ENCODE results near the gene RAP1B. TPM values are rescaled to one million over a fixed set of nuclear protein-coding genes. Genes with fewer than 3 reads are reported as not detected.

Gene RAP1B
- total RNA-seq, 2 experiments from 2014 or later: 256 to 261 TPM

DNA sequence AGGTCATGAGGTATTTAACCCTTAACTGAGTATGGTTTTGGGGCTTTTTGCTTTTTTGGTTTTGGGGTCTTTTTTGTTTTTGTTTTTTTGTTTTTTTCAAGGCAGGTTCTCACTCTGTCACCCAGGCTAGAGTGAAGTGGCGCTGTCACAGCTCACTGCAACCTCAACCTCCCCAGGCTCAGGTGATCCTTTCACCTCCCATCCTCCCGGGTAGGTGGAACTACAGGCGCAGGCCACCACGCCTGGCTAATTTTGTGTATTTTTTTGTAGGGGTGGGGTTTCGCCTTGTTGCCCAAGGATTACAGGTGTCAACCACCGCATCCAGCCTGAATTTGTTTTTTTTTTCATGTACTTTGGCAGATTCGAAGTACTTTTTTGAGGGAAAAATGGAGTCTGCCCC lies 19.9 kb downstream of the RAP1B start:
- H3K4me1 ChIP-seq (ENCODE audit: insufficient read depth, low read length): peaks cover 38% of the 10 kb centered on the region
- peak overlapping the region; percentile 21 for H3K4me3 Mint-ChIP-seq
- no peak overlapping the region for H3K4me3 ChIP-seq (ENCODE audit: low read length)
- H3K27me3 ChIP-seq (ENCODE audit: control insufficient read depth in 1 of 2, insufficient read depth in 2 of 2, low read length in 2 of 2): no peaks in the 10 kb centered on the region
- CTCF ChIA-PET: interaction anchor here (1.1 to 1.9 kb wide), 2 partner anchors 11 to 44 kb away, joined by 3 to 7 read pairs; no protein-coding TSS in a partner anchor
- H3K9me3 ChIP-seq (ENCODE audit: control insufficient read depth in 1 of 2, insufficient read depth in 1 of 2, low read length in 2 of 2): peaks cover 7% of the 10 kb centered on the region in 2 experiments
- peaks cover 6% of the 10 kb centered on the region for H3K9me3 Mint-ChIP-seq
- no peak for ATAC-seq (ENCODE audit: poor library complexity)
- POLR2A ChIA-PET: interaction anchor here (1.3 to 2.1 kb wide), 2 partner anchors 9 to 20 kb away, joined by 5 to 9 read pairs; partner anchors contain the start of gene RAP1B
- H3K36me3 ChIP-seq (ENCODE audit: insufficient read depth, low read length): peaks cover 39% of the 10 kb centered on the region
- no peak overlapping the region for H3K27ac ChIP-seq (ENCODE audit: low read depth in 1 of 2, low read length in 2 of 2)
- intact Hi-C loops (cut with DNase I, micrococcal nuclease): no loop called here
- H3K36me3 Mint-ChIP-seq (ENCODE audit: low read depth): peaks cover 90% of the 10 kb centered on the region
- TF ChIP-seq, protein P1, sequence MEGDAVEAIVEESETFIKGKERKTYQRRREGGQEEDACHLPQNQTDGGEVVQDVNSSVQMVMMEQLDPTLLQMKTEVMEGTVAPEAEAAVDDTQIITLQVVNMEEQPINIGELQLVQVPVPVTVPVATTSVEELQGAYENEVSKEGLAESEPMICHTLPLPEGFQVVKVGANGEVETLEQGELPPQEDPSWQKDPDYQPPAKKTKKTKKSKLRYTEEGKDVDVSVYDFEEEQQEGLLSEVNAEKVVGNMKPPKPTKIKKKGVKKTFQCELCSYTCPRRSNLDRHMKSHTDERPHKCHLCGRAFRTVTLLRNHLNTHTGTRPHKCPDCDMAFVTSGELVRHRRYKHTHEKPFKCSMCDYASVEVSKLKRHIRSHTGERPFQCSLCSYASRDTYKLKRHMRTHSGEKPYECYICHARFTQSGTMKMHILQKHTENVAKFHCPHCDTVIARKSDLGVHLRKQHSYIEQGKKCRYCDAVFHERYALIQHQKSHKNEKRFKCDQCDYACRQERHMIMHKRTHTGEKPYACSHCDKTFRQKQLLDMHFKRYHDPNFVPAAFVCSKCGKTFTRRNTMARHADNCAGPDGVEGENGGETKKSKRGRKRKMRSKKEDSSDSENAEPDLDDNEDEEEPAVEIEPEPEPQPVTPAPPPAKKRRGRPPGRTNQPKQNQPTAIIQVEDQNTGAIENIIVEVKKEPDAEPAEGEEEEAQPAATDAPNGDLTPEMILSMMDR (IDR thresholded peaks at IDR 0.05): no peak
- no peaks in the 10 kb centered on the region for H3K27me3 Mint-ChIP-seq
- no peak for DNase-seq
- peaks cover 91% of the 10 kb centered on the region for H3K4me1 Mint-ChIP-seq (ENCODE audit: low read depth)
- peak overlapping the region; percentile 57 for H3K27ac Mint-ChIP-seq

GRCh38 chr12:68631227-68631626 lies 20.5 kb downstream of the RAP1B start:
- H3K4me3 ChIP-seq (ENCODE audit: low read length): no peak overlapping the region
- Mint-ChIP-seq H3K9me3 (peaks cover 6% of the 10 kb centered on the region), H3K4me1 (ENCODE audit: low read depth) (peaks cover 93% of the 10 kb centered on the region), H3K27me3 (no peaks in the 10 kb centered on the region), H3K4me3 (peak overlapping the region; percentile 32), H3K27ac (peak overlapping the region; percentile 57), H3K36me3 (ENCODE audit: low read depth) (peaks cover 90% of the 10 kb centered on the region)
- H3K27ac ChIP-seq (ENCODE audit: low read depth in 1 of 2, low read length in 2 of 2): no peak overlapping the region
- TF ChIP-seq, protein P1 (IDR thresholded peaks at IDR 0.05): no peak
- H3K36me3 ChIP-seq (ENCODE audit: insufficient read depth, low read length): peaks cover 35% of the 10 kb centered on the region
- no peaks in the 10 kb centered on the region for H3K27me3 ChIP-seq (ENCODE audit: control insufficient read depth in 1 of 2, insufficient read depth in 2 of 2, low read length in 2 of 2)
- ChIA-PET CTCF (interaction anchor here (1.1 kb wide), 1 partner anchor 43 kb away, joined by 3 read pairs; no protein-coding TSS in a partner anchor), POLR2A (no interaction called here)
- H3K9me3 ChIP-seq (ENCODE audit: control insufficient read depth in 1 of 2, insufficient read depth in 1 of 2, low read length in 2 of 2): peaks cover 5 to 7% of the 10 kb centered on the region in 2 experiments
- ATAC-seq (ENCODE audit: poor library complexity) (no peak), DNase-seq (no peak)
- intact Hi-C loops (cut with DNase I, micrococcal nuclease): no loop called here
- peaks cover 42% of the 10 kb centered on the region for H3K4me1 ChIP-seq (ENCODE audit: insufficient read depth, low read length)

DNA sequence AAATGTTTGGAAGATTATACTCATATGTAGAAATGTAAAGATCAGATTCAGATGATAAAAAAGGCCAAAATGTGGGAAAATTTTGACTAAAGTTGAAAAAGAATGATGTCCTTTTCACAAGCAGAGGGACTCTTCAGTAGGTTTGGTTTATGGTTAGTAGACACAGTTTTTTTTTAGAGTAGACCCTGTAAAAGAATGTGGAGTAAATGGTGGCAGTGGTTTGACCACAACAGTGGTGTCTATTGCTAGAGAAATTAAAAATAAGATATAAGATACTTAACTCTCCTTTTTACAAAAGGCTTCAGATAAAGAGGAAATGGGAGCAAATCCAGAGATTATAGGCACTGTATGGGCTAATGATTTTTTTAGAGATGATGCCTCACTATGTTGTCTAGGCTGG lies 21.8 kb downstream of the RAP1B start:
- H3K4me3 ChIP-seq (ENCODE audit: low read length): no peak overlapping the region
- Mint-ChIP-seq H3K4me3 (peak overlapping the region; percentile 12), H3K27me3 (no peaks in the 10 kb centered on the region), H3K9me3 (peaks cover 3% of the 10 kb centered on the region), H3K4me1 (ENCODE audit: low read depth) (peaks cover 92% of the 10 kb centered on the region), H3K27ac (peak overlapping the region; percentile 38), H3K36me3 (ENCODE audit: low read depth) (peaks cover 81% of the 10 kb centered on the region)
- POLR2A ChIA-PET: interaction anchor here (0.8 kb wide), 1 partner anchor 20 kb away, joined by 4 read pairs; no protein-coding TSS in a partner anchor
- no peak overlapping the region for H3K27ac ChIP-seq (ENCODE audit: low read depth in 1 of 2, low read length in 2 of 2)
- peaks cover 26% of the 10 kb centered on the region for H3K36me3 ChIP-seq (ENCODE audit: insufficient read depth, low read length)
- TF ChIP-seq, protein P1 (IDR thresholded peaks at IDR 0.05): no peak
- no peak for DNase-seq
- no peak for ATAC-seq (ENCODE audit: poor library complexity)
- CTCF ChIA-PET: no interaction called here
- intact Hi-C loops (cut with DNase I, micrococcal nuclease): no loop called here
- no peaks in the 10 kb centered on the region for H3K27me3 ChIP-seq (ENCODE audit: control insufficient read depth in 1 of 2, insufficient read depth in 2 of 2, low read length in 2 of 2)
- peaks cover 49% of the 10 kb centered on the region for H3K4me1 ChIP-seq (ENCODE audit: insufficient read depth, low read length)
- peaks cover 0 to 7% of the 10 kb centered on the region in 2 experiments for H3K9me3 ChIP-seq (ENCODE audit: control insufficient read depth in 1 of 2, insufficient read depth in 1 of 2, low read length in 2 of 2)
